MCF 10A (cell line): ENCODE measurements around the gene FCAR. TPM values are rescaled to one million over a fixed set of nuclear protein-coding genes. Genes with fewer than 3 reads are reported as not detected.
A peak's percentile ranks its signal among the peaks of the same experiment; 100 is the strongest.
"Not testable (repeated sequence)": the region's sequence is repeated elsewhere in the genome, so short reads cannot be mapped to it uniquely, and the experiment has no call there.

Source experiments
- BruUV-seq: library from RNA; stranded (reverse); fragments of 400-500 nt; replicated peaks from 2 replicates; lab custom pipeline; 2021; lab: Mats Ljungman, UMichigan
- CTCF ChIA-PET: fragments of 300-600 bp; sonication (Branson Sonifier 250); formaldehyde crosslinking; extraction: SDS; loops from one replicate; lab custom pipeline; 2021; ENCODE audit warnings: antibody characterized with exemption, inconsistent platforms; lab: Yijun Ruan, JAX
- POLR2A ChIA-PET: fragments of 300-600, 350-650 bp; sonication (Branson Sonifier 250); formaldehyde crosslinking; extraction: SDS; loops from one replicate; lab custom pipeline; 2020; ENCODE audit warnings: antibody characterized with exemption, inconsistent platforms; lab: Yijun Ruan, JAX
- DNase-seq: peaks from one replicate; pipeline ENCODE4 v3.0.0-alpha.2; 2018; ENCODE audit not compliant: unreplicated experiment
- H3K27ac Mint-ChIP-seq: one replicate; pipeline ENCODE4 v1.8.0; 2022; ENCODE audit warnings: mild to moderate bottlenecking, low read depth, mixed read lengths; ENCODE audit not compliant: unreplicated experiment
- H3K27me3 Mint-ChIP-seq: one replicate; pipeline ENCODE4 v1.8.0; 2022; ENCODE audit warnings: mixed read lengths; ENCODE audit not compliant: insufficient read depth, unreplicated experiment
- H3K36me3 Mint-ChIP-seq: one replicate; pipeline ENCODE4 v1.8.0; 2022; ENCODE audit warnings: mild to moderate bottlenecking, moderate library complexity, mixed read lengths; ENCODE audit not compliant: insufficient read depth, unreplicated experiment
- H3K4me1 Mint-ChIP-seq: one replicate; pipeline ENCODE4 v1.8.0; 2022; ENCODE audit warnings: mixed read lengths; ENCODE audit not compliant: insufficient read depth, unreplicated experiment
- H3K4me3 Mint-ChIP-seq: one replicate; pipeline ENCODE4 v1.8.0; 2022; ENCODE audit warnings: mild to moderate bottlenecking, moderate library complexity, mixed read lengths; ENCODE audit not compliant: unreplicated experiment
- H3K9me3 Mint-ChIP-seq: one replicate; pipeline ENCODE4 v1.8.0; 2022; ENCODE audit warnings: mixed read lengths; ENCODE audit not compliant: unreplicated experiment
- CTCF ChIP-seq: fragments of 200-600 bp; IDR thresholded peaks from one replicate; pipeline ENCODE4 v1.8.0; 2022; ENCODE audit warnings: antibody characterized with exemption, mild to moderate bottlenecking; ENCODE audit not compliant: unreplicated experiment
- intact Hi-C: fragments of 100-400 bp; cut with micrococcal nuclease; formaldehyde crosslinking; loops from 2 replicates; pipeline ENCODE4 v1.14.1; 2022
- total RNA-seq: library from RNA; stranded (reverse); gene quantifications from 2 replicates; pipeline ENCODE4 v1.2.3, GENCODE V29; 2022

FCAR gene
- total RNA-seq, 1 experiment from 2014 or later = not detected

GRCh38 chr19:54893406-54893805 is 19.4 kb downstream of the FCAR start:
- Mint-ChIP-seq H3K27ac (no peak overlapping the region), H3K4me3 (no peak overlapping the region), H3K9me3 (peaks cover 26% of the 10 kb centered on the region), H3K4me1 (no peaks in the 10 kb centered on the region), H3K27me3 (peaks cover 2% of the 10 kb centered on the region), H3K36me3 (no peaks in the 10 kb centered on the region)
- CTCF ChIA-PET = interaction anchor here (1.0 kb wide), 2 partner anchors 10 to 219 kb away, joined by 3 read pairs; no protein-coding TSS in a partner anchor
- TF ChIP-seq CTCF = no peak
- BruUV-seq = no TSS peak
- DNase-seq = no peak
- intact Hi-C loops = no loop called here
- POLR2A ChIA-PET = no interaction called here

- POLR2A ChIA-PET = not testable (repeated sequence)
These were observed 20.1 kb downstream of the FCAR start for GRCh38 chr19:54894106-54894505.

GRCh38 chr19:54896036-54896435 is 22.0 kb downstream of the FCAR start:
- ChIA-PET POLR2A (no interaction called here), CTCF (no interaction called here)
- H3K4me3 Mint-ChIP-seq = no peak overlapping the region
- BruUV-seq = no TSS peak
- no peak for DNase-seq
- H3K9me3 Mint-ChIP-seq = peaks cover 39% of the 10 kb centered on the region
- no peak overlapping the region for H3K27ac Mint-ChIP-seq
- no peaks in the 10 kb centered on the region for H3K4me1 Mint-ChIP-seq
- TF ChIP-seq CTCF = no peak
- intact Hi-C loops = no loop called here
- no peaks in the 10 kb centered on the region for H3K36me3 Mint-ChIP-seq
- peaks cover 20% of the 10 kb centered on the region for H3K27me3 Mint-ChIP-seq

More at GRCh38 chr19:54894106-54894505, 20.1 kb downstream of the FCAR start:
- H3K27me3 Mint-ChIP-seq, H3K4me3 Mint-ChIP-seq, CTCF ChIA-PET, DNase-seq, H3K36me3 Mint-ChIP-seq, H3K4me1 Mint-ChIP-seq, H3K27ac Mint-ChIP-seq, intact Hi-C loops, BruUV-seq: not testable (repeated sequence)
- H3K9me3 Mint-ChIP-seq = peaks cover 33% of the 10 kb centered on the region

- peaks cover 20% of the 10 kb centered on the region for H3K27me3 Mint-ChIP-seq
- not testable (repeated sequence) for BruUV-seq
These were observed 24.6 kb downstream of the FCAR start for GRCh38 chr19:54898685-54899084.

GRCh38 chr19:54899646-54900045 is 25.6 kb downstream of the FCAR start:
- BruUV-seq, H3K27ac Mint-ChIP-seq, H3K4me1 Mint-ChIP-seq, POLR2A ChIA-PET, H3K36me3 Mint-ChIP-seq, H3K4me3 Mint-ChIP-seq, CTCF ChIA-PET, DNase-seq, intact Hi-C loops: not testable (repeated sequence)
- Mint-ChIP-seq H3K27me3 (peaks cover 20% of the 10 kb centered on the region), H3K9me3 (peaks cover 43% of the 10 kb centered on the region)

More at GRCh38 chr19:54898685-54899084, 24.6 kb downstream of the FCAR start:
- peaks cover 43% of the 10 kb centered on the region for H3K9me3 Mint-ChIP-seq
- H3K36me3 Mint-ChIP-seq, DNase-seq, H3K4me3 Mint-ChIP-seq, H3K4me1 Mint-ChIP-seq, POLR2A ChIA-PET, H3K27ac Mint-ChIP-seq, intact Hi-C loops: not testable (repeated sequence)
- CTCF ChIA-PET = interaction anchor here (0.6 to 1.4 kb wide), 2 partner anchors 13 to 225 kb away, joined by 3 to 4 read pairs; no protein-coding TSS in a partner anchor

GRCh38 chr19:54901153-54901552 is 27.1 kb downstream of the FCAR start:
- POLR2A ChIA-PET, H3K27ac Mint-ChIP-seq, H3K36me3 Mint-ChIP-seq, H3K4me3 Mint-ChIP-seq, H3K4me1 Mint-ChIP-seq, intact Hi-C loops, BruUV-seq: not testable (repeated sequence)
- DNase-seq = peak; percentile 76
- H3K9me3 Mint-ChIP-seq = peaks cover 37% of the 10 kb centered on the region
- peaks cover 20% of the 10 kb centered on the region for H3K27me3 Mint-ChIP-seq
- CTCF ChIA-PET = interaction anchor here (0.6 to 0.7 kb wide), 3 partner anchors 19 to 352 kb away, joined by 3 to 4 read pairs (median 3); no protein-coding TSS in a partner anchor
